ENCODE results near the gene LYRM4. TPM values are rescaled to one million over a fixed set of nuclear protein-coding genes. Genes with fewer than 3 reads are reported as not detected.

The LYRM4 gene
- polyA plus RNA-seq, 2 of the 4 experiments (the other 2 are of a cell fraction), result 25.6 to 43.3 TPM

GRCh38 chr6:5084781-5085647, 175.7 kb downstream of the LYRM4 start, which contains the start of gene PPP1R3G:
Gene PPP1R3G (plus strand): TSS chr6:5085341. CDS start chr6:5085486, 145 bp downstream.
- Histone ChIP-seq H3K4me1 (peaks cover 36% of the 10 kb centered on the region), H3K9me3 (no peaks in the 10 kb centered on the region), H3K27ac (peak within 1 kb of the TSS; percentile 87 to 94), H3K4me2 (peak within 1 kb of the TSS; percentile 98), H3K4me3 (peak within 1 kb of the TSS; percentile 78)
- TF ChIP-seq KDM5A (IDR thresholded peaks at IDR 0.05) (no peak), EHF (CRISPR knock-in tag; IDR thresholded peaks at IDR 0.05) (no peak), HOXB13 (CRISPR knock-in tag; IDR thresholded peaks at IDR 0.05; ENCODE audit: low read depth) (no peak), BCL3 (IDR thresholded peaks at IDR 0.05) (no peak), RAD21 (conservative IDR thresholded peaks at IDR 0.05 in 1 of 2, IDR thresholded peaks at IDR 0.05 in 1 of 2) (no peak), HES2 (IDR thresholded peaks at IDR 0.05) (no peak), RCOR1 (IDR thresholded peaks at IDR 0.05; ENCODE audit: low read depth, low read length) (no peak)
- DNase-seq (ENCODE audit: low read depth in 1 of 2, low spot score in 1 of 2), result peak in 1 of 2 experiments; percentile 33
- ChIA-PET POLR2A (interaction anchor here (0.6 kb wide), 1 partner anchor 950 kb away, joined by 3 read pairs; the partner anchor contains the start of gene ECI2), CTCF (interaction anchor here (0.5 to 1.0 kb wide), 2 partner anchors 48 to 525 kb away, joined by 3 to 6 read pairs; no protein-coding TSS in a partner anchor)
- ATAC-seq, result peak; percentile 57 to 77
- no peak for FAIRE-seq
- 0% methylated on average over 21 of the region's 83 CpGs for WGBS (ENCODE audit: missing lambda C conversion rate)

- peak overlapping the region; percentile 78 for H3K4me3 ChIP-seq
- ChIA-PET POLR2A (no interaction called here), CTCF (no interaction called here)
- H3K27ac ChIP-seq, result peak overlapping the region; percentile 87 to 94
- ATAC-seq, result peak; percentile 57 to 68
- FAIRE-seq, result no peak
- no peak for DNase-seq (ENCODE audit: low read depth in 1 of 2, low spot score in 1 of 2)
- no peaks in the 10 kb centered on the region for H3K9me3 ChIP-seq
- WGBS (ENCODE audit: missing lambda C conversion rate), result no CpG with 5 or more reads among the region's 57 CpGs
- H3K4me2 ChIP-seq, result peak overlapping the region; percentile 98
- peaks cover 36% of the 10 kb centered on the region for H3K4me1 ChIP-seq
- TF ChIP-seq ZNF302 (CRISPR knock-in tag; IDR thresholded peaks at IDR 0.05) (no peak), BHLHE40 (IDR thresholded peaks at IDR 0.05; ENCODE audit: low read depth, low read length) (no peak), EHMT2 (IDR thresholded peaks at IDR 0.05; ENCODE audit: low read depth) (no peak), POLR2AphosphoS2 (conservative IDR thresholded peaks at IDR 0.05; ENCODE audit: low read length) (no peak), ESRRA (IDR thresholded peaks at IDR 0.05; ENCODE audit: borderline replicate concordance, low read length) (no peak), CHD4 (IDR thresholded peaks at IDR 0.05; ENCODE audit: borderline replicate concordance) (no peak), RFX5 (IDR thresholded peaks at IDR 0.05) (no peak), HEYL (CRISPR knock-in tag; IDR thresholded peaks at IDR 0.05) (no peak), MAZ (IDR thresholded peaks at IDR 0.05; ENCODE audit: borderline replicate concordance, low read depth, low read length) (no peak), NFE2L2 (conservative IDR thresholded peaks at IDR 0.05; ENCODE audit: low read length) (no peak), NPAS2 (CRISPR knock-in tag; IDR thresholded peaks at IDR 0.05; ENCODE audit: borderline replicate concordance) (no peak), EP300 (IDR thresholded peaks at IDR 0.05) (no peak), HOXB13 (CRISPR knock-in tag; IDR thresholded peaks at IDR 0.05; ENCODE audit: low read depth) (no peak), RARB (CRISPR knock-in tag; IDR thresholded peaks at IDR 0.05) (no peak), HDAC2 (IDR thresholded peaks at IDR 0.05) (no peak)
Measured at GRCh38 chr6:5084360-5084780, 176.4 kb downstream of the LYRM4 start.

- no peak for DNase-seq (ENCODE audit: low read depth in 1 of 2, low spot score in 1 of 2)
- WGBS (ENCODE audit: missing lambda C conversion rate), result 72% methylated on average over 16 of the region's 18 CpGs
- peaks cover 36% of the 10 kb centered on the region for H3K4me1 ChIP-seq
- H3K4me2 ChIP-seq, result peak overlapping the region; percentile 98
- CTCF ChIA-PET, result no interaction called here
- no peaks in the 10 kb centered on the region for H3K9me3 ChIP-seq
- POLR2A ChIA-PET, result no interaction called here
- no peak for ATAC-seq
- peak overlapping the region; percentile 87 to 94 for H3K27ac ChIP-seq
- peak overlapping the region; percentile 78 for H3K4me3 ChIP-seq
- no peak for FAIRE-seq
- no peak for TF ChIP-seq SMC3 (IDR thresholded peaks at IDR 0.05)
- TF ChIP-seq PHF8 (IDR thresholded peaks at IDR 0.05; ENCODE audit: borderline replicate concordance, low read depth), result no peak
- TF ChIP-seq GATA3 (IDR thresholded peaks at IDR 0.05; ENCODE audit: borderline replicate concordance), result no peak
- no peak for TF ChIP-seq ESRRA (IDR thresholded peaks at IDR 0.05; ENCODE audit: borderline replicate concordance, low read length)
- no peak for TF ChIP-seq POLR2AphosphoS2 (conservative IDR thresholded peaks at IDR 0.05; ENCODE audit: low read length)
- TF ChIP-seq MAZ (IDR thresholded peaks at IDR 0.05; ENCODE audit: borderline replicate concordance, low read depth, low read length), result no peak
- no peak for TF ChIP-seq MYC (IDR thresholded peaks at IDR 0.05; ENCODE audit: borderline replicate concordance, low read length)
- no peak for TF ChIP-seq PBX3 (IDR thresholded peaks at IDR 0.05)
- no peak for TF ChIP-seq ZSCAN20 (CRISPR knock-in tag; IDR thresholded peaks at IDR 0.05)
- no peak for TF ChIP-seq EHMT2 (IDR thresholded peaks at IDR 0.05; ENCODE audit: low read depth)
- TF ChIP-seq USF2 (IDR thresholded peaks at IDR 0.05), result no peak
Measured at GRCh38 chr6:5083813-5084359, 176.9 kb downstream of the LYRM4 start.

All from A549 (cell line).